ENCODE measurements around the gene CAPRIN1. TPM values are rescaled to one million over a fixed set of nuclear protein-coding genes. Genes with fewer than 3 reads are reported as not detected.

CAPRIN1 gene
- total and polyA plus RNA-seq, 2 experiments from 2014 or later, result 119 to 365 TPM

DNA sequence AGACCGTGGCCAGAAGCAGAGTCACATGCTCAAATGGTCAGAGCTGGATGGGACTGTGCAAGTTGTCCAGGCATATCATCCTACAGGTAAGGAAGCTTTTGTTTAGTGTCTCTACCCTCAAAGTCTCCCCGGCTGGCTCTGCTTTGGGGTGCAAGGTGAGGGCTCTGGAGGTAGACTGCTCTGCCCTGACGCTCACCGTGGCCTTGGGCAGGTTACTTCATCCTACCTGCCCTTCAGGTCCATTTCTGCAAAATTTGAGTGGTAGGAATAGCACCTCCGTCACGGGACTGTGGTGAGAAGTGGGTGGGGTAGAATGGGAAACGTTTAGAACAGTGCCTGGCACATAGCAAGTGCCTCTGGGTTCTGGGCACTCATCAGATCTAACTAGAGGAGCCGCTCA lies 96.0 kb downstream of the CAPRIN1 start:
- Histone ChIP-seq H2AFZ (no peak overlapping the region), H3K4me3 (no peak overlapping the region), H3K79me2 (replicated peaks; ENCODE audit: insufficient read depth) (no peaks in the 10 kb centered on the region), H3F3A (replicated peaks; ENCODE audit: low read depth) (0 out of 2 replicates have a peak, but pooled peaks cover 5% of the 10 kb centered on the region), H3K9me2 (ENCODE audit: insufficient read depth) (no peaks in the 10 kb centered on the region), H3K4me1 (ENCODE audit: insufficient read depth) (no peaks in the 10 kb centered on the region), H3K4me2 (no peak overlapping the region), H3K27ac (ENCODE audit: low read depth) (no peak overlapping the region), H3K27me3 (ENCODE audit: insufficient read depth) (no peaks in the 10 kb centered on the region), H3K36me3 (ENCODE audit: insufficient read depth) (peaks cover 29% of the 10 kb centered on the region), H4K20me1 (replicated peaks; ENCODE audit: insufficient read depth) (peaks cover 5% of the 10 kb centered on the region; the same call in 1 of the 2 replicates)
- peaks cover 3% of the 10 kb centered on the region; the same call in 1 of the 3 replicates for H3K4me1 Mint-ChIP-seq
- peaks cover 68% of the 10 kb centered on the region for H3K36me3 Mint-ChIP-seq (ENCODE audit: low read depth)
- no peak overlapping the region for H3K4me3 Mint-ChIP-seq
- no peak overlapping the region for H3K27ac Mint-ChIP-seq
- ATAC-seq, result no peak
- no peaks in the 10 kb centered on the region; the same call in 2 of the 3 replicates for H3K9me3 Mint-ChIP-seq
- no peak for TF ChIP-seq POLR2AphosphoS5 (IDR thresholded peaks at IDR 0.05; ENCODE audit: low read depth)
- no peak for TF ChIP-seq JUNB (IDR thresholded peaks at IDR 0.05; ENCODE audit: unreplicated experiment)
- TF ChIP-seq EZH2 (IDR thresholded peaks at IDR 0.05; ENCODE audit: low read depth, unreplicated experiment), result no peak
- TF ChIP-seq, protein P1, sequence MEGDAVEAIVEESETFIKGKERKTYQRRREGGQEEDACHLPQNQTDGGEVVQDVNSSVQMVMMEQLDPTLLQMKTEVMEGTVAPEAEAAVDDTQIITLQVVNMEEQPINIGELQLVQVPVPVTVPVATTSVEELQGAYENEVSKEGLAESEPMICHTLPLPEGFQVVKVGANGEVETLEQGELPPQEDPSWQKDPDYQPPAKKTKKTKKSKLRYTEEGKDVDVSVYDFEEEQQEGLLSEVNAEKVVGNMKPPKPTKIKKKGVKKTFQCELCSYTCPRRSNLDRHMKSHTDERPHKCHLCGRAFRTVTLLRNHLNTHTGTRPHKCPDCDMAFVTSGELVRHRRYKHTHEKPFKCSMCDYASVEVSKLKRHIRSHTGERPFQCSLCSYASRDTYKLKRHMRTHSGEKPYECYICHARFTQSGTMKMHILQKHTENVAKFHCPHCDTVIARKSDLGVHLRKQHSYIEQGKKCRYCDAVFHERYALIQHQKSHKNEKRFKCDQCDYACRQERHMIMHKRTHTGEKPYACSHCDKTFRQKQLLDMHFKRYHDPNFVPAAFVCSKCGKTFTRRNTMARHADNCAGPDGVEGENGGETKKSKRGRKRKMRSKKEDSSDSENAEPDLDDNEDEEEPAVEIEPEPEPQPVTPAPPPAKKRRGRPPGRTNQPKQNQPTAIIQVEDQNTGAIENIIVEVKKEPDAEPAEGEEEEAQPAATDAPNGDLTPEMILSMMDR (conservative IDR thresholded peaks at IDR 0.05; ENCODE audit: low read depth in 2 of 2), result no peak
- TF ChIP-seq NANOG (IDR thresholded peaks at IDR 0.05; ENCODE audit: borderline replicate concordance), result no peak
- TF ChIP-seq, protein P2, sequence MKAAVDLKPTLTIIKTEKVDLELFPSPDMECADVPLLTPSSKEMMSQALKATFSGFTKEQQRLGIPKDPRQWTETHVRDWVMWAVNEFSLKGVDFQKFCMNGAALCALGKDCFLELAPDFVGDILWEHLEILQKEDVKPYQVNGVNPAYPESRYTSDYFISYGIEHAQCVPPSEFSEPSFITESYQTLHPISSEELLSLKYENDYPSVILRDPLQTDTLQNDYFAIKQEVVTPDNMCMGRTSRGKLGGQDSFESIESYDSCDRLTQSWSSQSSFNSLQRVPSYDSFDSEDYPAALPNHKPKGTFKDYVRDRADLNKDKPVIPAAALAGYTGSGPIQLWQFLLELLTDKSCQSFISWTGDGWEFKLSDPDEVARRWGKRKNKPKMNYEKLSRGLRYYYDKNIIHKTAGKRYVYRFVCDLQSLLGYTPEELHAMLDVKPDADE (IDR thresholded peaks at IDR 0.05), result no peak
- TF ChIP-seq STAT1 (IDR thresholded peaks at IDR 0.05; ENCODE audit: unreplicated experiment), result no peak
- TF ChIP-seq CREB1 (CRISPR knock-in tag; IDR thresholded peaks at IDR 0.05; ENCODE audit: low read depth), result no peak
- no peak for TF ChIP-seq ZNF331 (CRISPR knock-in tag; IDR thresholded peaks at IDR 0.05; ENCODE audit: low read depth)
- TF ChIP-seq, protein P3, sequence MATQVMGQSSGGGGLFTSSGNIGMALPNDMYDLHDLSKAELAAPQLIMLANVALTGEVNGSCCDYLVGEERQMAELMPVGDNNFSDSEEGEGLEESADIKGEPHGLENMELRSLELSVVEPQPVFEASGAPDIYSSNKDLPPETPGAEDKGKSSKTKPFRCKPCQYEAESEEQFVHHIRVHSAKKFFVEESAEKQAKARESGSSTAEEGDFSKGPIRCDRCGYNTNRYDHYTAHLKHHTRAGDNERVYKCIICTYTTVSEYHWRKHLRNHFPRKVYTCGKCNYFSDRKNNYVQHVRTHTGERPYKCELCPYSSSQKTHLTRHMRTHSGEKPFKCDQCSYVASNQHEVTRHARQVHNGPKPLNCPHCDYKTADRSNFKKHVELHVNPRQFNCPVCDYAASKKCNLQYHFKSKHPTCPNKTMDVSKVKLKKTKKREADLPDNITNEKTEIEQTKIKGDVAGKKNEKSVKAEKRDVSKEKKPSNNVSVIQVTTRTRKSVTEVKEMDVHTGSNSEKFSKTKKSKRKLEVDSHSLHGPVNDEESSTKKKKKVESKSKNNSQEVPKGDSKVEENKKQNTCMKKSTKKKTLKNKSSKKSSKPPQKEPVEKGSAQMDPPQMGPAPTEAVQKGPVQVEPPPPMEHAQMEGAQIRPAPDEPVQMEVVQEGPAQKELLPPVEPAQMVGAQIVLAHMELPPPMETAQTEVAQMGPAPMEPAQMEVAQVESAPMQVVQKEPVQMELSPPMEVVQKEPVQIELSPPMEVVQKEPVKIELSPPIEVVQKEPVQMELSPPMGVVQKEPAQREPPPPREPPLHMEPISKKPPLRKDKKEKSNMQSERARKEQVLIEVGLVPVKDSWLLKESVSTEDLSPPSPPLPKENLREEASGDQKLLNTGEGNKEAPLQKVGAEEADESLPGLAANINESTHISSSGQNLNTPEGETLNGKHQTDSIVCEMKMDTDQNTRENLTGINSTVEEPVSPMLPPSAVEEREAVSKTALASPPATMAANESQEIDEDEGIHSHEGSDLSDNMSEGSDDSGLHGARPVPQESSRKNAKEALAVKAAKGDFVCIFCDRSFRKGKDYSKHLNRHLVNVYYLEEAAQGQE (IDR thresholded peaks at IDR 0.05; ENCODE audit: unreplicated experiment), result no peak
- H3K27me3 Mint-ChIP-seq (ENCODE audit: insufficient read depth, low read depth, poor library complexity), result peaks cover 14% of the 10 kb centered on the region
- DNase-seq (ENCODE audit: low spot score), result no peak

Measured in GM23338 (cell line).